GM18951 (cell line): Measurements from ENCODE around the gene HPD.

ENCODE experiments used
- POLR2A ChIP-seq: IDR thresholded peaks from 4 replicates; pipeline ENCODE4 v1.6.1; 2011; ENCODE audit warnings: mild to moderate bottlenecking; ENCODE audit not compliant: insufficient read length, insufficient read depth; ENCODE audit errors: extremely low read depth
- in situ Hi-C: fragments of 300-500 bp; cut with MboI; formaldehyde crosslinking; loops from one replicate; pipeline ENCODE4 v1.12.0; 2022; ENCODE audit warnings: low sequenced_read_pairs, mixed read lengths, inconsistent platforms; ENCODE audit not compliant: unreplicated experiment

HPD gene

DNA sequence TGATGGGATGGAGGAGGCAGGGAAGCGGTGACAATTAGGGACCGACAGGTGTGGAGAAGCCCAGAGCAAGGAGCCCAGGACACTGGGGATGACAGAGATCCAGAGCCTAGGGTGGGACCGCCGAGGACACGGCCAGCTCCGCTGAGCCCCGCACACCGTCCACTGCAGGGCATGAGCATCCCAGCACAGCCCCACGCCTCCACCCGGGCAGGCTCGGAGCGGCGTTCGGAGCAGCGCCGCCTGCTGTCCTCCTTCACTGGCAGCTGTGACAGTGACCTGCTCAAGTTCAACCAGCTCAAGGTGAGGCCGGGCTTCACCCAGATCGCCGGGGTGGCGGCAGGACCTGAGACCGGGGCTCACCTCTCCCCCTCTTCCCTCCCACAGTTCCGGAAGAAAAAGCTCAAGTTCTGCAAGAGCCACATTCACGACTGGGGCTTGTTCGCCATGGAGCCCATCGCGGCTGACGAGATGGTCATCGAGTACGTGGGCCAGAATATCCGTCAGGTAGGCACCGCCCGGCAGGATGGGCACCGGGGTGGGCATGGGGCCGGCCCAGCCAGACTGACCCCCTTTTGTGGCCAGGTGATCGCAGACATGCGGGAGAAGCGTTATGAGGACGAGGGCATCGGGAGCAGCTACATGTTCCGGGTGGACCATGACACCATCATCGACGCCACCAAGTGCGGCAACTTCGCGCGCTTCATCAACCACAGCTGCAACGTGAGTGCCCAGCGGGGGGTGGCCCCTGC is 31.1 kb downstream of the HPD start:
- no peak for TF ChIP-seq POLR2A

DNA sequence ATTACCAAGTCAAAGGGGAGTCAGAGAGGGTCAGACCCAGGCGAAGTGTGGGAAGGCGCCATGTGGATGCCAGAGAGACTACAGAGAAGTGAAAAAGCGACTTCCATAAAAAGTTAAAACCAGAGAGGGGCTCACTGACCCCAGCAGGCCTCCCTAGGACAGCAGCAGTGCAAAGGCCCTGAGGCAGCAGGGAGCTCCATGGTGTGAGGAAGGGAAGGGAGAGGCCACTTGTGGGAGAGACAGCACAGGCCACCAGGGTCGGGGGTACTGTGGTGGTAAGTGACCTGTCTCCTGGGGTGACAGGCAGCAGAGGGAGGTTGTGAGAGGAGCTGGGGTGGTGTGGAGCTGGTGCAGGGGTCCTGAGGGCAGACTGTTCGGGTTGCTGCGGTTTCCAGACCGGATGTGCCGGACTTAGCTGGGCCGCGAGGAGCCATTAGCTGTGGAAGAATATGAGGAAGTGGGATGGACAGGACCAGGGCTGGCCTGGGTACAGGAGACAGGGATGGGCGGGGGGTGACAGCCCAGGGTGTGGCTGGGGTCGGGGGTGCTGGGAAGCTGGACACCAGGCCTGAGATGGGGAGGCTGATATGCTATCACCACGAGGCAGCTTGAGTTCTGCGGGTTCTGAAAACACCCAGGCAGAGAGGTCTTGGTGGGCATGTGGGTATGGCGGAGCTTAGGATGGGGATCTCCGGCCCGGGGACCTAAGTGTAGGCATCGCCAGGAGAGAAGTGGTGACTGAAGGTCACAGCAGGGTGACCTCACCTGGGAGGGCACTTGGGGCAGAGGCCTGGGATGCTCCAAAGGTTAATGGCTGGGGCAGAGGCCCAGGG is 32.1 kb downstream of the HPD start:
- in situ Hi-C loops, result no loop called here
- no peak for TF ChIP-seq POLR2A

More for the DNA sequence above, 31.1 kb downstream of the HPD start:
- in situ Hi-C loops, result no loop called here

DNA sequence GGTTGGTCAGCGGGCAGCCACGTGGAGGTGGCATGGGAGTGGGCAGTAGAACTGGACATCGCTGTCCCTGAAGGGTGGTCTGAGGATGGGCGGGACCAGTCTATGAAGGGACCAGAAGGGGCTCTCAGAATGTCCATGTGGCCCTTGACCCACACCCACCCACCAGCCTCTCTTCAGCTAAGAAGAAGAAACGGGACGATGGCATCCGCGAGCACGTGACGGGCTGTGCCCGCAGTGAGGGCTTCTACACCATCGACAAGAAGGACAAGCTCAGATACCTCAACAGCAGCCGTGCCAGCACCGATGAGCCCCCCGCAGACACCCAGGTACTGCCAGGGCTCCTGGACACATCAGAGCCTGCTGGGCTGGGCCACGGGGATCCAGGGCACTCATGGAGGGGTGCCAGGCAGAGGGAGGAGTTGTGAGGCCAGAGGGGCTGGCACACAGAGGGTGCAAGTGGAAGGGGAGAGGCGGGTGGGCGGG is 33.6 kb downstream of the HPD start:
- no peak for TF ChIP-seq POLR2A
- in situ Hi-C loops, result no loop called here

DNA sequence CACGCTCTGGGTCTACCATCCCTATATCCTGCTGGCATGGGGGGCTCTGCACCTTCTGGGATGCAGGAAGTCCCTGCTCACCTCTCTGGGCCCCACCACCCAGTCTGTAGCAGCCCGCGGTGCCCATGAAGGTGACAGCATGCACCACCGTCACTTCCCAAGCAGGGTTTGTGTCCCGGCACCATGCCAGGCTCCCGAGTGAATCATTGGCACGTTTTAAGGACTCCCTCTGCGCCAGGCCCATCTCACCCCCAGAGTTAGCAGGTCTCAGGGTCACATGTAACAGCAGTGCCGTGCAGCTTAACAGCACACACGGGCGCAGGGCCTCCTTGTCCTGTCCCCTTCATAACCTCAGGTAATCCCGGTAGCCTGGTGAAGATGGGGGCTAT is 34.9 kb downstream of the HPD start:
- no peak for TF ChIP-seq POLR2A
- in situ Hi-C loops, result no loop called here

DNA sequence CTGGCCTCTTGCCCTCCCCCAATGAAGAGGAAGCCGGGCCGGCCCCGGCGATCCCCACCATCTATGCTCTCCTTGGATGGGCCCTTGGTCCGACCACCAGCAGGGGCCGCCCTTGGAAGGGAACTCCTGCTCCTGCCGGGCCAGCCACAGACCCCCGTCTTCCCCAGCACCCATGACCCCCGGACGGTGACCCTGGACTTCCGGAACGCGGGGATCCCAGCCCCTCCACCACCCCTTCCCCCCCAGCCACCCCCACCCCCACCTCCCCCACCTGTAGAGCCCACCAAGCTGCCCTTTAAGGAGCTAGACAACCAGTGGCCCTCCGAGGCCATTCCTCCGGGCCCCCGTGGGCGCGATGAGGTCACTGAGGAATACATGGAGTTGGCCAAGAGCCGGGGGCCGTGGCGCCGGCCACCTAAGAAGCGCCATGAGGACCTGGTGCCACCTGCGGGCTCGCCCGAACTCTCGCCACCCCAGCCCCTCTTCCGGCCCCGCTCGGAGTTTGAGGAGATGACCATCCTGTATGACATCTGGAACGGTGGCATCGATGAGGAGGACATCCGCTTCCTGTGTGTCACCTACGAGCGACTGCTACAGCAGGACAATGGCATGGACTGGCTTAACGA is 35.4 kb downstream of the HPD start:
- in situ Hi-C loops, result no loop called here
- no peak for TF ChIP-seq POLR2A

DNA sequence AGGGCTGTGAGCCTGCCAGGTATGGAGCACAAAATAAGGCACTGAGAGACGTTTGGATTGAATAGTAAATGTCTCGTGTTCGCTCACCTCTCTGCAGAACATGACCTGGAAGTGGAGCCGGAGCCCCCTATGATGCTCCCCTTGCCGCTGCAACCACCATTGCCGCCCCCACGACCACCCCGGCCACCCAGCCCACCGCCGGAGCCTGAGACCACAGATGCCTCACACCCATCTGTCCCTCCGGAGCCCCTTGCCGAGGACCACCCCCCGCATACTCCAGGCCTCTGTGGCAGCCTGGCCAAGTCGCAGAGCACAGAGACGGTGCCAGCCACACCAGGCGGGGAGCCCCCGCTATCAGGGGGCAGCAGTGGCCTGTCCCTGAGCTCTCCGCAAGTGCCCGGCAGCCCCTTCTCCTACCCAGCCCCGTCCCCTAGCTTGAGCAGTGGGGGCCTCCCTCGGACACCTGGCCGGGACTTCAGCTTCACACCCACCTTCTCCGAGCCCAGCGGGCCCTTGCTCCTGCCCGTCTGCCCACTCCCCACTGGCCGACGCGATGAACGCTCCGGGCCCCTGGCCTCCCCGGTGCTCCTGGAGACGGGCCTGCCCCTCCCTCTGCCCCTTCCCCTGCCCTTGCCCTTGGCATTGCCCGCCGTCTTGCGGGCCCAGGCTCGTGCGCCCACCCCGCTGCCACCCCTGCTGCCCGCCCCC is 36.1 kb downstream of the HPD start:
- in situ Hi-C loops, result no loop called here
- no peak for TF ChIP-seq POLR2A

DNA sequence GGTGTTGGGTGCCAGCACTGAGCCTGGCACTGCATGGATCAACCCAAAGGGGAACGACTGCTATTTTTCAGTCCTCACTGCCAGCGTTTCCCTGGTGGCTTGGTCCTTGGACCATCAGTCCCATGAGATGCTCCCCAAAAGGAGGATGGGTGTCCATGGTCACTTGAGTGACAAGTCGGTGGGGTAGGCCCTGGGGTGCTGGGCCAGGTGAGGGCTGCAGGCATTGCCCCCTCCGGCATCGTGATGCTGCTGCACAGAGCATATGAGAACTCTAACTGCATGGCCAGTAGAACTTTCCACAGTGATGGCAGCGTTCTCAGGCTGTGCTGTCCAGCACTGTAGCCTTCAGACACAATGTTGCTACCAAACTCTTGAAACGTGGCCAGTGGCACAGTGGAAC is 38.6 kb downstream of the HPD start:
- in situ Hi-C loops, result no loop called here
- no peak for TF ChIP-seq POLR2A

DNA sequence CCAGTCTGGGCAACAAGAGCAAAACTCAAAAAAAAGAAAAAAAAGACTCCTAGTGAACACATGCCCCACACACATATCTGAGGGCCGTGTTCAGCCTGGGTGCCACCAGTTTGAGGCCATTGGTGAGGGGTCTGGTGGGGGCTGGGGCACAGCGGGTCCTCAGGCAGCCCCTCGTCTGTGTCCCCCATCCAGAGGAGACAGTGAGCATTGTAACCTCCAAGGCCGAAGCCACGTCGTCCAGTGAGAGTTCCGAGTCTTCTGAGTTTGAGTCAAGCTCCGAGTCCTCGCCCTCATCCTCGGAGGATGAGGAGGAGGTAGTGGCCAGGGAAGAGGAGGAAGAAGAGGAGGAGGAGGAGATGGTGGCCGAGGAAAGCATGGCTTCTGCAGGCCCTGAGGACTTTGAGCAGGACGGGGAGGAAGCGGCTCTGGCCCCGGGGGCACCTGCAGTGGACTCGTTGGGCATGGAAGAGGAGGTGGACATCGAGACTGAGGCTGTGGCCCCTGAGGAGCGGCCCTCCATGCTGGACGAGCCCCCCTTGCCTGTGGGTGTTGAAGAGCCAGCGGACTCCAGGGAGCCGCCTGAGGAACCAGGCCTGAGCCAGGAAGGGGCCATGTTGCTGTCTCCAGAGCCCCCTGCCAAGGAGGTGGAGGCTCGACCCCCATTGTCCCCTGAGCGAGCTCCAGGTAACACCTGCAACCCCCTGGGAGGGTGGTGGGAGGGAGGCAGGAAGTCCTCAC is 39.3 kb downstream of the HPD start:
- no peak for TF ChIP-seq POLR2A
- in situ Hi-C loops, result no loop called here

DNA sequence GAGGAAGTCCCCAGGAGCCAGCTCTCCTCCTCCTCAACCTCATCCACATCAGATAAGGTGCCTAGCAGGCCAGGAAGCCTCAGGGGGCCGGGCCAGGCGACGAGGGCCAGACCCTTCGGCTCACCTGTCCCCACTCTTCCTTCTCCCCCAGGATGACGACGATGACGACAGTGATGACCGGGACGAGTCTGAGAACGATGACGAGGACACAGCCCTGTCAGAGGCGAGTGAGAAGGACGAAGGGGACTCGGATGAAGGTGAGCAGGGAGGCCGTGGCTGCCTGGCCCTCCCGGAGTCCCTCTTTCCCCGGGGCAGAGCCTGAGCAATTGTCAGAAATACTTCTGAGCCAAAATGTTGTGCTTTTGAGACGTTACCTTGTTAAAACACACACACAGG is 41.0 kb downstream of the HPD start:
- in situ Hi-C loops, result no loop called here

DNA sequence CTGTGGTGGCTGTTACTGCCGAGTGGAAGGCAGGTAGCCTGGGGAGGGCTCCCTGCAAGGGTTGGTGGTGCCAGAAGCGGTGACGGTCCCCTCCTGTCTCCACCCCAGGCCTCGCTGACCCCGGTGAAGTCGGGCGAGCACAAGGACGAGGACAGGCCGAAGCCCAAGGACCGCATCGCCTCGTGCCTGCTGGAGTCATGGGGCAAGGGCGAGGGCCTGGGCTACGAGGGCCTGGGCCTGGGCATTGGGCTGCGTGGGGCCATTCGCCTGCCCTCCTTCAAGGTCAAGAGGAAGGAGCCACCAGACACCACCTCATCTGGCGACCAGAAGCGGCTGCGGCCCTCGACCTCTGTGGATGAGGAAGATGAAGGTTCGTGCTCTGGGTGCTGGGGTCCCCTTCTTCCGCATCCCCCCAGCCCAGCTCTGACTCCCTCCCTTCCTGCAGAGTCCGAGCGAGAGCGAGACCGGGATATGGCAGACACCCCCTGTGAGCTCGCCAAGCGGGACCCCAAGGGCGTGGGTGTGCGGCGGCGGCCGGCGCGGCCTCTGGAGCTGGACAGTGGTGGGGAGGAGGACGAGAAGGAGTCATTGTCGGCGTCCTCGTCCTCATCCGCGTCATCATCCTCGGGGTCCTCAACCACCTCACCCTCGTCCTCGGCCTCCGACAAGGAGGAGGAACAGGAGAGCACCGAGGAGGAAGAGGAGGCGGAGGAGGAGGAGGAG is 41.6 kb downstream of the HPD start:
- no peak for TF ChIP-seq POLR2A
- in situ Hi-C loops, result no loop called here

More for the DNA sequence above, 41.0 kb downstream of the HPD start:
- TF ChIP-seq POLR2A, result no peak

DNA sequence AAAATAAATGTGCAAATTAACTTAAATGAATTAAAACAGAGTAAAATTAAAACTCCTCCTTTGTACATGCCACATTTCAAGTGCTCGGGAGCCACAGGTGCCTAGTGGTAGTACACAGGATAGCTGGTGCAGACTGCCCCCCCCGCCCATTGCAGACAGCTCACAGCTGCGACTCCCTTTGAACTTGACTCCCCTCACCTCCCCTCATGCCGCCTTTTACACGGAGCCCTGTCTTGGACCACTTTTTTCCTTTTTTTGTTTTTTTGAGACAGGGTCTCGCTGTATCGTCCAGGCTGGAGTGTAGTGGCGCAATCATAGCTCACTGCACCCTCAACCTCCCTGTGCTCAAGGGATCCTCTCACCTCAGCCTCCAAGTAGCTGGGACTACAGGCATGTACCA is 43.4 kb downstream of the HPD start:
- no peak for TF ChIP-seq POLR2A
- in situ Hi-C loops, result no loop called here

DNA sequence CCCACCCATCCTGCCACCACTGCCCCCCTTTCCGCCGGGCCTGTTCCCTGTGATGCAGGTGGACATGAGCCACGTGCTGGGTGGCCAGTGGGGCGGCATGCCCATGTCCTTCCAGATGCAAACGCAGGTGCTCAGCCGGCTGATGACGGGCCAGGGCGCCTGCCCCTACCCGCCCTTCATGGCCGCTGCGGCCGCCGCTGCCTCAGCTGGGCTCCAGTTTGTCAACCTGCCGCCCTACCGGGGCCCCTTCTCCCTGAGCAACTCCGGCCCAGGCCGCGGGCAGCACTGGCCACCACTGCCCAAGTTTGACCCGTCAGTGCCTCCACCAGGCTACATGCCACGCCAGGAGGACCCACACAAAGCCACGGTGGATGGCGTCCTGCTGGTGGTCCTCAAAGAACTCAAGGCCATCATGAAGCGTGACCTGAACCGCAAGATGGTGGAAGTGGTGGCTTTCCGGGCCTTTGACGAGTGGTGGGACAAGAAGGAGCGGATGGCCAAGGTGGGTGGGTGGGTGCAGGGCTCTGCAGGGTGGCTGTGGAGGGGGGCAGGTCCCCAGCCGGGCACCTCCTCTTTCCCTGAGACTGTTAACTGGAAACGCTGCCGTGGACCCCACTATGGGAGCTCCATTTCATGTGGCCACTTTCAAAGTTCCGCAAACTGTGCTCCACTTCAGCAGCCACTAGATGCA is 44.1 kb downstream of the HPD start:
- no peak for TF ChIP-seq POLR2A
- in situ Hi-C loops, result no loop called here

DNA sequence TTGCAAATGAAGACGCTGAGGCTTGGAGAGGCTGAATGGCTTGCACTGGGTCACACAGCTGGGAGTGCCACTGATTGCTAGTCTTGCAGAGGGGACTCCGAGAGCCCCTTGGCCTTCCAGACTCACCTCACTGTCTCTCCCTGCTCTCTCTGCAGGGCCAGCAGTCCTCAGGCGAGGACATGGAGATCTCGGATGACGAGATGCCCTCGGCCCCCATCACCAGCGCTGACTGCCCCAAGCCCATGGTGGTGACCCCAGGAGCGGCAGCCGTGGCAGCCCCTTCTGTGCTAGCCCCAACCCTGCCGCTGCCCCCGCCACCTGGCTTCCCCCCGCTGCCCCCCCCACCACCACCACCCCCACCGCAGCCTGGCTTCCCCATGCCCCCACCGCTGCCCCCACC is 44.7 kb downstream of the HPD start:
- TF ChIP-seq POLR2A, result no peak
- in situ Hi-C loops, result no loop called here
